Neural cell (in vitro differentiated cells): ENCODE measurements around the gene SLC38A3.
"Not testable (repeated sequence)": the region's sequence is repeated elsewhere in the genome, so short reads cannot be mapped to it uniquely, and the experiment has no call there.

Source experiments
- CTCF ChIP-seq: fragments of 450-650 bp; IDR thresholded peaks from 2 replicates; pipeline ENCODE4 v1.5.1; 2014; ENCODE audit warnings: antibody characterized with exemption, mild to moderate bottlenecking, moderate library complexity; ENCODE audit not compliant: poor library complexity, severe bottlenecking
- EP300 ChIP-seq: fragments of 450-650 bp; conservative IDR thresholded peaks from 2 replicates; pipeline ENCODE4 v1.6.1; 2014; ENCODE audit warnings: antibody characterized with exemption, mild to moderate bottlenecking, moderate library complexity; ENCODE audit not compliant: poor library complexity, severe bottlenecking
- POLR2AphosphoS5 ChIP-seq: IDR thresholded peaks from 2 replicates; pipeline ENCODE4 v1.6.1; 2012
- RAD21 ChIP-seq: fragments of 450-650 bp; conservative IDR thresholded peaks from 2 replicates; pipeline ENCODE4 v1.6.1; 2014; ENCODE audit warnings: antibody characterized with exemption, mild to moderate bottlenecking, moderate library complexity
- TAF1 ChIP-seq: IDR thresholded peaks from 2 replicates; pipeline ENCODE4 v1.6.1; 2012; ENCODE audit warnings: low read depth

DNA sequence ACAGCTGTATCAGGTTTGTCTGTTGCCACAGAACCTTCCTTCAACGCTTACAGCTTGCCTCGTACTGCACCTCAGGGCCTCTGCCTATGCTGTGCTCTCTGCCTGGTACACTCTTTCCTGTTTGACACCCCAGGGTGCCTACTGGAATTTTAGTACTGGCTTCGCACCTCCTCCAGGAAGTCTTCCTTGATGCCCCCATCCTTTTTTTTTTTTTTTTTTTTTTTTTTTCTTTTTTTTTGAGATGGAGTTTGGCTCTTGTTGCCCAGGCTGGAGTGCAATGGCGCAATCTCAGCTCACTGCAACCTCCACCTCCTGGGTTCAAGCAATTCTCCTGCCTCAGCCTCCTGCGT is 6.3 kb downstream of the SLC38A3 start:
- TF ChIP-seq TAF1, CTCF, EP300, RAD21, POLR2AphosphoS5: not testable (repeated sequence)
